Right ventricle myocardium inferior (tissue), 1 donor: ENCODE data around the gene SYCP3. TPM values are rescaled to one million over a fixed set of nuclear protein-coding genes. Genes with fewer than 3 reads are reported as not detected.
A peak's percentile ranks its signal among the peaks of the same experiment; 100 is the strongest.
"Not testable (repeated sequence)": the region's sequence is repeated elsewhere in the genome, so short reads cannot be mapped to it uniquely, and the experiment has no call there.

Experiments used
- ATAC-seq: fragments of 200-7000 bp; cut with Tn5 transposase; one replicate; pipeline ENCODE4 v1.9.1; 2020; ENCODE audit warnings: mild to moderate bottlenecking, moderate library complexity
- DNase-seq: peaks from one replicate; pipeline ENCODE4 v3.0.0; 2021; ENCODE audit errors: missing footprints
- intact Hi-C: fragments of 100-400 bp; cut with DNase I; formaldehyde crosslinking; loops from one replicate; pipeline ENCODE4 v1.11.0; 2022
- total RNA-seq: library from RNA; stranded (reverse); fragmentation: NEBNext Ultra II Directional; extraction: Animal tissue kit (Norgen Biotek cat#: 25700); gene quantifications from one replicate; pipeline ENCODE4 v1.2.1, GENCODE V29; 2021
- donor health status: DM: no; HTN: yes; CAD: no; lungs with severe emphysema.

Gene SYCP3
- total RNA-seq, 1 donor from 2014 or later, result not detected

GRCh38 chr12:101763246-101763931, 24.1 kb upstream of the SYCP3 start:
- peak; percentile 63 for ATAC-seq
- DNase-seq, result no peak
- intact Hi-C loops, result loop anchor here (10.0 kb wide), 2 partner anchors 269 to 349 kb away; no protein-coding TSS in a partner anchor

- DNase-seq, result no peak
- ATAC-seq, result no peak
- intact Hi-C loops, result loop anchor here (10.0 kb wide), 2 partner anchors 267 to 347 kb away; no protein-coding TSS in a partner anchor
Observed at GRCh38 chr12:101761781-101762180, 22.5 kb upstream of the SYCP3 start.

- intact Hi-C loops, result loop anchor here (10.0 kb wide), 2 partner anchors 267 to 347 kb away; no protein-coding TSS in a partner anchor
- no peak for ATAC-seq
- DNase-seq, result no peak
Observed at GRCh38 chr12:101761350-101761749, 22.1 kb upstream of the SYCP3 start.

- ATAC-seq (no peak), DNase-seq (no peak)
- intact Hi-C loops, result loop anchor here (10.0 kb wide), 2 partner anchors 265 to 345 kb away; no protein-coding TSS in a partner anchor
Observed at GRCh38 chr12:101759396-101760047, 20.3 kb upstream of the SYCP3 start.

- DNase-seq (no peak), ATAC-seq (no peak)
- intact Hi-C loops, result no loop called here
Observed at GRCh38 chr12:101750152-101750551, 10.9 kb upstream of the SYCP3 start.

GRCh38 chr12:101749657-101750056, 10.4 kb upstream of the SYCP3 start:
- intact Hi-C loops, result no loop called here
- no peak for DNase-seq
- no peak for ATAC-seq

GRCh38 chr12:101748907-101749306, 9.6 kb upstream of the SYCP3 start:
- DNase-seq (no peak), ATAC-seq (no peak)
- intact Hi-C loops, result no loop called here

GRCh38 chr12:101747697-101748096, 8.4 kb upstream of the SYCP3 start:
- intact Hi-C loops, result no loop called here
- DNase-seq (no peak), ATAC-seq (peak; percentile 48)

- intact Hi-C loops, result no loop called here
Observed at GRCh38 chr12:101746661-101747060, 7.4 kb upstream of the SYCP3 start.

GRCh38 chr12:101746196-101746595, 6.9 kb upstream of the SYCP3 start:
- DNase-seq, result no peak
- intact Hi-C loops, result no loop called here
- no peak for ATAC-seq

More at GRCh38 chr12:101746661-101747060, 7.4 kb upstream of the SYCP3 start:
- no peak for ATAC-seq
- no peak for DNase-seq

GRCh38 chr12:101745481-101745880, 6.2 kb upstream of the SYCP3 start:
- ATAC-seq, result no peak
- intact Hi-C loops, result no loop called here
- no peak for DNase-seq

GRCh38 chr12:101743724-101744472, 4.6 kb upstream of the SYCP3 start:
- intact Hi-C loops, result no loop called here
- ATAC-seq, result no peak

GRCh38 chr12:101743242-101743641, 4.0 kb upstream of the SYCP3 start:
- intact Hi-C loops, result no loop called here
- DNase-seq (no peak), ATAC-seq (no peak)

More at GRCh38 chr12:101743724-101744472, 4.6 kb upstream of the SYCP3 start:
- DNase-seq, result peak; percentile 35

GRCh38 chr12:101740980-101741379, 1.7 kb upstream of the SYCP3 start:
- DNase-seq, result no peak
- ATAC-seq, result no peak
- intact Hi-C loops, result no loop called here

GRCh38 chr12:101740566-101740965, 1.3 kb upstream of the SYCP3 start:
- intact Hi-C loops, result no loop called here
- ATAC-seq (no peak), DNase-seq (no peak)

- ATAC-seq, result no peak
Observed at GRCh38 chr12:101737476-101737875, 1.8 kb downstream of the SYCP3 start.

GRCh38 chr12:101734482-101734881, 4.8 kb downstream of the SYCP3 start:
- ATAC-seq, DNase-seq, intact Hi-C loops: not testable (repeated sequence)

More at GRCh38 chr12:101737476-101737875, 1.8 kb downstream of the SYCP3 start:
- intact Hi-C loops, result no loop called here
- no peak for DNase-seq

- ATAC-seq (no peak), DNase-seq (no peak)
- intact Hi-C loops, result no loop called here
Observed at GRCh38 chr12:101733166-101733565, 6.1 kb downstream of the SYCP3 start.

GRCh38 chr12:101732318-101732717, 6.9 kb downstream of the SYCP3 start:
- intact Hi-C loops, result no loop called here
- DNase-seq (no peak), ATAC-seq (no peak)
